AG09309 (cell line): ENCODE data around the gene ITIH4.

Experiments
- DNase-seq: peaks from one replicate; pipeline ENCODE4 v3.0.0-alpha.2; 2010; ENCODE audit warnings: low read depth
- H3K4me3 ChIP-seq: 2 replicates; pipeline ENCODE4 v1.5.1; 2011; ENCODE audit warnings: mild to moderate bottlenecking, low read depth, low read length, moderate library complexity; ENCODE audit not compliant: control insufficient read depth
- CTCF ChIP-seq: IDR thresholded peaks from 2 replicates; pipeline ENCODE4 v1.5.1; 2011; ENCODE audit warnings: mild to moderate bottlenecking, low read depth, low read length, inconsistent platforms; ENCODE audit not compliant: insufficient read depth, control insufficient read depth; ENCODE audit errors: missing control alignments

Gene ITIH4

DNA sequence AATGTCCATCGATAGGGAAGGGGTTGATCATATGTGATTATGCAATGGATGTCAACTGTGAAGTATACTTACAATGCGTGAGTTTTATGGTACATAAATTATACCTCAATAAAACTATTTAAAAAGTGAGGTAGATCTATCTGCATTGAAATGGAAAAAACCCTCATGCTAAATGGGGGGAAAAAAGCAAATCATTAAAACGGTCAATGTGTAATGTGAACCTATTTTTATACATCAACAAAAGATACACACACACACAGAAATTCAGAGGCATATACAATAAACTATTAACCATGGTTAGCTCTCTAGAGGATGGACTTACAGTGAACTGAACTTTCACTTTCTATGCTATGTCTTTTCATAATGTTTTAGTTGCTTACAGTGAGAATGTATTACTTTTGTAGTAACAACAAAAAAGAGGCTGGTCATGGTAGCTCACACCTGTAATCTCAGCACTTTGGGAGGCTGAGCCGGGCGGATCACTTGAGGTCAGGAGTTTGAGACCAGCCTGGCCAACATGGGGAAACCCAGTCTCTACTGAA lies 43.8 kb upstream of the ITIH4 start:
- DNase-seq: no peak
- no peak for TF ChIP-seq CTCF
- H3K4me3 ChIP-seq: no peak overlapping the region

- no peak for TF ChIP-seq CTCF
These were observed 43.1 kb upstream of the ITIH4 start for GRCh38 chr3:52873433-52874159.

DNA sequence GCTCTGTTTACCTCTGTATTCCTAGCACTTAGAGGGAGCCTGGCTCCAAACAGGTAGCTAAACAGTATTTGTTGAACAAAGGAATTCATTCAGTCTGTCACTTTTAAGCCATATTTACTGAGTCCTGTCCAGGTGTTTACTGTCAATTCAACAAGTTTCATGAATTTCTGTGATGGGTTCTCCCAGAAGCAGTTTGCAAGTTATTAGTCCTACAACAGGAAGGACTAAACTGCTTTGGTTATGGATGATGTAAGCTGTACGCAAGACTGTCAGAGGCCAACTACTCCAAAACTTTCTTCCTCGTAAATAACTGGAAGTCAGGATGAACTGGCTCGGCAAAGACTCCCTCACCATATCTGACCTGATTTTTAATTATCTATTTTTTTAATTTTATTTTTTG lies 41.8 kb upstream of the ITIH4 start:
- DNase-seq: no peak
- TF ChIP-seq CTCF: no peak
- no peak overlapping the region for H3K4me3 ChIP-seq

More at GRCh38 chr3:52873433-52874159, 43.1 kb upstream of the ITIH4 start:
- H3K4me3 ChIP-seq: no peak overlapping the region
- DNase-seq: peak; percentile 67

GRCh38 chr3:52871761-52872160 lies 41.3 kb upstream of the ITIH4 start:
- no peak for TF ChIP-seq CTCF
- no peak for DNase-seq
- H3K4me3 ChIP-seq: no peak overlapping the region

DNA sequence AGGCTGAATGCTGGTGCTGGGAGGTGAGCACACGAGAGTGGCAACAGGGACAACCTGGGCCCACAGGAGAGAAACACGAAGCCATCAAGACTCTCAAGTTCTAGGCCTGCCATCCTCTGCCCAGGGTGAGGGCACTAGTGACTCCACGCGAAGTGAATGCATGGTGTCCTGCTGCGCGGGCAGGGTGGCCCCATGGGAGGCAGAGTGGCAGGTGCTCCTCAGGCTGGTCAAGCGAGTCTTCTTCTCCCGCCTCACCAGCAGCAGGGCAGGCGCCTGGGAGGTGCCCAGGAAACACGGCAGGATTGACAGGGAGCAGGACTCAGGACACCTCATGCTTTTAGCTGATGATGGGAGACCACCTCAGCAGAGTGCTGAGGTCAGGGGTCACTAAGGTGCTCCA lies 40.0 kb upstream of the ITIH4 start:
- DNase-seq: no peak
- no peak overlapping the region for H3K4me3 ChIP-seq
- no peak for TF ChIP-seq CTCF

DNA sequence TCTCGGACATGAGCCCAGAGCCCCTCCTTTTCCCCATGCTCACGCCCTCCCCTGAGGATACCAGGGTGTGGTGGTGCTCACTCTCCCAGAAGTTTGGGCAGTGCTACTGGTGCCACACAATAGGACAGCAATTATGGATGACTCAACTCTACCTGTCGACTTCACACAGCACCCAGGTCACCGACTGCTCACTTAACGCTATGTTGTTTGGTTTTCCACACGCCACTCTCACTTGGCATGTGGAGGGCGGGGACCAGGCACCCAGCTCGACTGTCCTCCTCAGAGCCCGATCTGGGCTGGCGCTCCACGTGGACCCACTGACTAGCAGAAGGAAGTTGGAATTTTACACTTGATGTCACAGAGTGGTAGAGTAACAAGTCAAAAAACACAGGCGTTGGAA lies 36.0 kb upstream of the ITIH4 start:
- TF ChIP-seq CTCF: no peak
- no peak overlapping the region for H3K4me3 ChIP-seq
- DNase-seq: no peak

DNA sequence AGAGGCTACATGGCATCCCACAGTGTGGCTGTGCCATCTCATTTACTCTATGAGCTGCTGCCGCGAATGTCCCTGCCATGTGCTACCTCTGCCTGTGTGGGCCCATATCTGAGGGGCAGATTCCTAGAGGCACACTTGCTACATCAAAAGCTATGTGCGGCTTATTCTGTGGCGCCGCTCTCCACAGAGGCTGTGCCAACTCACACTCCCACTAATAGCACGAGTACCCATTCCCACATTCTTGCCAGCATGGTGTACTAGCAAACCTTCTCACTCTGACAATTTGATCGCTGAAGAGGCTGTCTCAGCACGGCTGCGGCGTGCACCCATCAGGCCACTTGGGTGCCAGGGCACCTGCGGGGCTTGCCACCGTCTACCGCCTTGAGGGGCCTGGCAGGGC lies 35.5 kb upstream of the ITIH4 start:
- no peak overlapping the region for H3K4me3 ChIP-seq
- DNase-seq: no peak
- TF ChIP-seq CTCF: no peak
